GM12878 (cell line): ENCODE data around the gene PAX3. TPM values are rescaled to one million over a fixed set of nuclear protein-coding genes. Genes with fewer than 3 reads are reported as not detected.

Experiments
- ATAC-seq: fragments of 200-7000 bp; cut with Tn5 transposase; 3 replicates; pipeline ENCODE4 v1.9.1; 2020; ENCODE audit warnings: mild to moderate bottlenecking, moderate library complexity
- BruUV-seq: library from RNA; stranded (reverse); fragments of 400-500 nt; replicated peaks from 2 replicates; lab custom pipeline; 2021; lab: Mats Ljungman, UMichigan
- CTCF ChIA-PET: fragments of 300-600 bp; sonication (Branson Sonifier 250); formaldehyde crosslinking; extraction: SDS; loops from one replicate; lab custom pipeline; 2021; ENCODE audit warnings: inconsistent platforms; lab: Yijun Ruan, JAX
- POLR2A ChIA-PET: fragments of 350-600 bp; formaldehyde crosslinking; extraction: SDS; loops from one replicate; lab custom pipeline; 2021; ENCODE audit warnings: inconsistent platforms; lab: Charles Lee
- RAD21 ChIA-PET: fragments of 300-600 bp; sonication (Branson Sonifier 250); formaldehyde crosslinking; loops from one replicate; lab custom pipeline; 2023; ENCODE audit warnings: antibody characterized with exemption; ENCODE audit not compliant: unreplicated experiment; lab: Charles Lee
- SMC1A ChIA-PET: fragments of 300-600 bp; sonication (Branson Sonifier 250); formaldehyde crosslinking; loops from one replicate; lab custom pipeline; 2023; ENCODE audit not compliant: unreplicated experiment, uncharacterized antibody; lab: Charles Lee
- DNase-seq: peaks from one replicate; pipeline ENCODE4 v3.0.0-alpha.2; 2011; ENCODE audit warnings: low read depth, low spot score
- FAIRE-seq: peaks from 3 replicates; lab custom pipeline; 2011; peaks lifted over from hg19 to GRCh38; lab: Jason Lieb, UNC
- H2AFZ ChIP-seq: 2 replicates; pipeline ENCODE4 v1.6.0; 2011; ENCODE audit warnings: low read depth, low read length, control low read depth; ENCODE audit not compliant: control insufficient read depth
- H3K27ac ChIP-seq: 2 replicates; pipeline ENCODE4 v1.5.1; 2011; ENCODE audit warnings: control low read depth; ENCODE audit not compliant: control insufficient read depth, insufficient read depth
- H3K27me3 ChIP-seq, 2 experiments: replicated peaks in 1 of 2; 2 replicates each; pipeline versions ENCODE4 v1.6.0 to v1.6.1; 2011; ENCODE audit warnings: low read length in 1 of 2; ENCODE audit not compliant: control insufficient read depth in 2 of 2, insufficient read depth in 2 of 2
- H3K36me3 ChIP-seq, 2 experiments: 2 replicates each; pipeline ENCODE4 v1.5.1; 2011; ENCODE audit warnings: low read length in 1 of 2; ENCODE audit not compliant: control insufficient read depth in 2 of 2, insufficient read depth in 2 of 2
- H3K4me1 ChIP-seq: 2 replicates; pipeline ENCODE4 v1.6.1; 2011; ENCODE audit warnings: mild to moderate bottlenecking, low read length, moderate library complexity, mixed read lengths; ENCODE audit not compliant: control insufficient read depth, insufficient read depth
- H3K4me2 ChIP-seq: 2 replicates; pipeline ENCODE4 v1.6.0; 2011; ENCODE audit warnings: control low read depth; ENCODE audit not compliant: control insufficient read depth, insufficient read depth
- H3K4me3 ChIP-seq: fragments of 200-600 bp; sonication (generic); 2 replicates; pipeline ENCODE4 v1.5.1; 2016
- H3K79me2 ChIP-seq: 2 replicates; pipeline ENCODE4 v1.6.0; 2011; ENCODE audit warnings: low read length; ENCODE audit not compliant: control insufficient read depth, insufficient read depth
- H3K9ac ChIP-seq: 2 replicates; pipeline ENCODE4 v1.8.0; 2011; ENCODE audit warnings: low read length, control low read depth, mixed read lengths; ENCODE audit not compliant: control insufficient read depth, insufficient read depth
- H3K9me3 ChIP-seq: replicated peaks from 3 replicates; pipeline ENCODE4 v1.5.1; 2011; ENCODE audit warnings: mild to moderate bottlenecking, low read length; ENCODE audit not compliant: control insufficient read depth, insufficient read depth
- H4K20me1 ChIP-seq: 2 replicates; pipeline ENCODE4 v1.6.0; 2011; ENCODE audit not compliant: control insufficient read depth, insufficient read depth
- ATF3 ChIP-seq: IDR thresholded peaks from 2 replicates; pipeline ENCODE4 v1.6.1; 2011; ENCODE audit warnings: low read depth, mild to moderate bottlenecking, low read length, moderate library complexity, borderline replicate concordance; ENCODE audit errors: extremely low read depth
- BRCA1 ChIP-seq: IDR thresholded peaks from 2 replicates; pipeline ENCODE4 v1.6.1; 2011; ENCODE audit warnings: low read depth, low read length, improper control_type of control experiment
- ESRRA ChIP-seq: IDR thresholded peaks from 2 replicates; pipeline ENCODE4 v1.6.1; 2012; ENCODE audit warnings: mild to moderate bottlenecking, low read length, improper control_type of control experiment
- MTA2 ChIP-seq: fragments of 450-650 bp; IDR thresholded peaks from 2 replicates; pipeline ENCODE4 v1.6.1; 2016; ENCODE audit warnings: low read depth, mild to moderate bottlenecking, moderate library complexity
- POLR2AphosphoS5 ChIP-seq: IDR thresholded peaks from 2 replicates; pipeline ENCODE4 v1.6.1; 2011; ENCODE audit warnings: mild to moderate bottlenecking, low read length, inconsistent platforms
- RBBP5 ChIP-seq: fragments of 200-600 bp; sonication (generic); conservative IDR thresholded peaks from 2 replicates; pipeline ENCODE4 v1.6.1; 2016
- SMARCA5 ChIP-seq: fragments of 450-650 bp; IDR thresholded peaks from 2 replicates; pipeline ENCODE4 v1.6.1; 2017; ENCODE audit warnings: mild to moderate bottlenecking
- USF2 ChIP-seq: IDR thresholded peaks from 2 replicates; pipeline ENCODE4 v1.6.1; 2011; ENCODE audit warnings: low read depth, low read length, improper control_type of control experiment, borderline replicate concordance
- ZBTB11 ChIP-seq: fragments of 450-650 bp; formaldehyde crosslinking; IDR thresholded peaks from 2 replicates; pipeline ENCODE4 v1.5.0; 2022; ENCODE audit warnings: mild to moderate bottlenecking, missing genetic modification characterization
- WGBS: methylation state at CpG from one replicate; pipeline ENCODE4 v1.1.6; 2016; ENCODE audit warnings: low lambda C conversion rate; ENCODE audit not compliant: insufficient replicate concordance, insufficient coverage; ENCODE audit errors: missing lambda C conversion rate; 5-methylcytosine and 5-hydroxymethylcytosine counted together
- in situ Hi-C: fragments of 300-500 bp; cut with MboI; formaldehyde crosslinking; loops from 9 replicates; pipeline ENCODE4 v1.14.3; 2018; ENCODE audit warnings: mixed read lengths
- intact Hi-C: fragments of 100-400 bp; cut with micrococcal nuclease; formaldehyde crosslinking; loops from one replicate; pipeline ENCODE4 v1.14.2; 2022; ENCODE audit not compliant: unreplicated experiment
- polyA plus RNA-seq, 11 experiments: library from polyadenylated mRNA; depleted of rRNA in 4 of 11; unstranded in 6 of 11; stranded (reverse) in 5 of 11; fragments of >200 nt; fragmentation: Nextera tagmentation in 4 of 11; fragmentation: Illumina TruSeq in 1 of 11; extraction: Ambion mirVana in 4 of 11; extraction: Trizol in 1 of 11; gene quantifications; 1 replicate in 1 of 11; 2 replicates in 10 of 11; pipeline versions ENCODE4 v1.2.1 to v1.2.3, GENCODE V29; 2011 to 2016; ENCODE audit warnings: inconsistent platforms in 2 of 11, missing spikeins in 2 of 11, low read depth in 1 of 11
- total RNA-seq, 4 experiments: library from RNA; depleted of rRNA in 3 of 4; stranded (reverse); fragments of >200 nt in 3 of 4; fragmentation: Illumina TruSeq in 1 of 4; extraction: Trizol in 1 of 4; gene quantifications; 2 replicates each; pipeline versions ENCODE4 v1.2.1 to v1.2.3, GENCODE V29; 2013 to 2021

The PAX3 gene
- total and polyA plus RNA-seq, 10 of the 15 experiments (the other 5 are each of a cell fraction or from before 2014, with no cell fraction given): not detected

GRCh38 chr2:222232372-222232771 lies 66.4 kb downstream of the PAX3 start:
- no peak for FAIRE-seq
- SMC1A ChIA-PET: no interaction called here

More at GRCh38 chr2:222232372-222232771, 66.4 kb downstream of the PAX3 start:
- Histone ChIP-seq H3K36me3 (no peaks in the 10 kb centered on the region), H3K9me3 (no peaks in the 10 kb centered on the region), H4K20me1 (no peaks in the 10 kb centered on the region), H2AFZ (no peak overlapping the region), H3K79me2 (no peaks in the 10 kb centered on the region), H3K27ac (no peak overlapping the region), H3K9ac (no peak overlapping the region), H3K27me3 (peaks cover 1 to 2% of the 10 kb centered on the region in 2 experiments; a peak in 2 of 4 replicates), H3K4me3 (no peak overlapping the region), H3K4me1 (no peaks in the 10 kb centered on the region), H3K4me2 (no peak overlapping the region)
- 2% methylated on average over 3 of the region's 3 CpGs for WGBS
- DNase-seq (no peak), ATAC-seq (no peak)
- BruUV-seq: no TSS peak
- TF ChIP-seq RBBP5: no peak
- no peak for TF ChIP-seq ESRRA
- TF ChIP-seq SMARCA5: no peak
- TF ChIP-seq ATF3: no peak
- TF ChIP-seq ZBTB11 (CRISPR knock-in tag): no peak
- TF ChIP-seq POLR2AphosphoS5: no peak
- no peak for TF ChIP-seq MTA2
- no peak for TF ChIP-seq USF2
- TF ChIP-seq BRCA1: no peak
- in situ Hi-C loops (no loop called here), intact Hi-C loops (no loop called here)
- ChIA-PET CTCF (no interaction called here), POLR2A (no interaction called here), RAD21 (no interaction called here)
